ENCODE results near the gene ANKRD30A.
"Not testable (repeated sequence)": the region's sequence is repeated elsewhere in the genome, so short reads cannot be mapped to it uniquely, and the experiment has no call there.

ANKRD30A gene, protein sequence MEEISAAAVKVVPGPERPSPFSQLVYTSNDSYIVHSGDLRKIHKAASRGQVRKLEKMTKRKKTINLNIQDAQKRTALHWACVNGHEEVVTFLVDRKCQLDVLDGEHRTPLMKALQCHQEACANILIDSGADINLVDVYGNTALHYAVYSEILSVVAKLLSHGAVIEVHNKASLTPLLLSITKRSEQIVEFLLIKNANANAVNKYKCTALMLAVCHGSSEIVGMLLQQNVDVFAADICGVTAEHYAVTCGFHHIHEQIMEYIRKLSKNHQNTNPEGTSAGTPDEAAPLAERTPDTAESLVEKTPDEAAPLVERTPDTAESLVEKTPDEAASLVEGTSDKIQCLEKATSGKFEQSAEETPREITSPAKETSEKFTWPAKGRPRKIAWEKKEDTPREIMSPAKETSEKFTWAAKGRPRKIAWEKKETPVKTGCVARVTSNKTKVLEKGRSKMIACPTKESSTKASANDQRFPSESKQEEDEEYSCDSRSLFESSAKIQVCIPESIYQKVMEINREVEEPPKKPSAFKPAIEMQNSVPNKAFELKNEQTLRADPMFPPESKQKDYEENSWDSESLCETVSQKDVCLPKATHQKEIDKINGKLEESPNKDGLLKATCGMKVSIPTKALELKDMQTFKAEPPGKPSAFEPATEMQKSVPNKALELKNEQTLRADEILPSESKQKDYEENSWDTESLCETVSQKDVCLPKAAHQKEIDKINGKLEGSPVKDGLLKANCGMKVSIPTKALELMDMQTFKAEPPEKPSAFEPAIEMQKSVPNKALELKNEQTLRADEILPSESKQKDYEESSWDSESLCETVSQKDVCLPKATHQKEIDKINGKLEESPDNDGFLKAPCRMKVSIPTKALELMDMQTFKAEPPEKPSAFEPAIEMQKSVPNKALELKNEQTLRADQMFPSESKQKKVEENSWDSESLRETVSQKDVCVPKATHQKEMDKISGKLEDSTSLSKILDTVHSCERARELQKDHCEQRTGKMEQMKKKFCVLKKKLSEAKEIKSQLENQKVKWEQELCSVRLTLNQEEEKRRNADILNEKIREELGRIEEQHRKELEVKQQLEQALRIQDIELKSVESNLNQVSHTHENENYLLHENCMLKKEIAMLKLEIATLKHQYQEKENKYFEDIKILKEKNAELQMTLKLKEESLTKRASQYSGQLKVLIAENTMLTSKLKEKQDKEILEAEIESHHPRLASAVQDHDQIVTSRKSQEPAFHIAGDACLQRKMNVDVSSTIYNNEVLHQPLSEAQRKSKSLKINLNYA (N-terminal part only)

DNA sequence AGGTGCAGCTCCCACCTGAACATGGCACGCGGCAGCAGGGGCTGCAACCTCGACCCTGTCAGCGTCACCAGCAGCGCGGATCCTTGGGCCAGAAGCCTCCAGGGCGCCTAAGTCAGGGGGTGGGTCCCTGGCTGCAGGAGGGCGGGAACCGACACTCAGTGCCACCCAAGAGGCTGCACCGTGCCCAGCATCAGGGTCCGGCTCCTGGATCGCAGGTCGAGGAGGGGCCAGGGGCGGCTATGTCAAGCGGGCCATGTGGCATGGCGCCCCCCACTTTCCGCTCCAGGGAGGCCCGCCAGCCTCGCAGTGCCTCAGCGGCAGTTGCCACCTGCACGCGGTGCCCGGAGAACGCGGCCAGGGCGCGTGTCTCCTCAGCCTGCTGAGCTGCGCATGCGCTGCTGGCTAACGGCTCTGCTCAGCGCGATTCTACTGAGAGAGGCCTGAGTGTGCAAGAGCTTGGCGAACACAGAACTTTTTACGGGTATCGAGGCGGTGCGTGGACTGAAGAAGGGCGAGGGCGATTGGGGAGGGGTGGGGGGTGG is at the start of gene ANKRD30A:
Gene ANKRD30A (plus strand): TSS at position 408 of the 542 bp plus-strand sequence. CDS start 190 bp downstream, outside the sequence.
- no peak for DNase-seq (ENCODE audit: low spot score)

DNA sequence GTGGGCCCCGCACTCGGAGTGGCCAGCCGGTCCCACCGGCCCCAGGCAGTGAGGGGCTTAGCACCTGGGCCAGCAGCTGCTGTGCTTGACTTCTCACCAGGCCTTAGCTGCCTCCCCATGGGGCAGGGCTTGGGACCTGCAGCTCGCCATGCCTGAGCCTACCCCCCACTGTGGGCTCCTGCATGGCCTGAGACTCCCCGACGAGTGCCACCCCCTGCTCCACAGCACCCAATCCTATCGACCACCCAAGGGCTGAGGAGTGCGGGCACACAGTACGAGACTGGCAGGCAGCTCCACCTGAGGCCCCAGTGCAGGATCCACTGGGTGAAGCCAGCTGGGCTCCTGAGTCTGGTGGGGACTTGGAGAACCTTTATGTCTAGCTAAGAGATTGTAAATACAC is 49.3 kb upstream of the ANKRD30A start:
- not testable (repeated sequence) for DNase-seq (ENCODE audit: low spot score)

DNA sequence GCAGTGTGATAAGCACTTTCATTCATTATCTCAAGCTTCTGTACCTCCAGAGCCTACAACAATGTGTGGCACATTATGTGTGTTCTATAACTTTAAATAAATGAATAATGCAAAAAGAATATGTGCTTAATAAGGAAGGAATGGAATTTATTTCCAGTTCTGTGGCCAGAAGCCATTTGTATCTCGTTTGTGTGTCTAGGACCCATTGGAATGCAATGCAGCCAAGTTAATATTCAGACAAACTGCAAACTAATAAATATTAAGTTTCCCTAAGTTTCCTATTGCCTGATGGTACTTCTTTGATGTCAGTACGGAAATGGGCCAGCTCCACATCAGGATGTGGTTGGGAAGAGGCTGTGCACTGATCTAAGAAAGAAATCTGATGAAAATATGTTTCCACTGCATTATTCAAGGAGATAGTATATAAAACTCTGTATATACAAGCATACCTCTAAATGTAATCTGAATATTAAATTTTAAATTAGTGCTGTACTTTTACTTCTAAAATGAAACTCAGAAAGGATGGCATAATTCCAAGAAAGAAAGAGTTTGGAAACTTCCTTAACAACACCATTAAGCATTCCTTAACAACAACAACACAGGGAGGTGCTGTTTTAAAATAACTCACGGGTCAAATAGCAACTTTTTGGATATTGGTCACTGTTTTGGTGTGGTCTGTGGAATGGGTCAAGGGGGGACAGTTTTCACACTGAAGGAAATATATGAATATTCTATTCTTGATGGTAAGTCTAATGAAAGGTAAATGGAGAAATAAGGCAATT is 29.4 kb upstream of the ANKRD30A start:
- DNase-seq (ENCODE audit: low spot score): no peak

DNA sequence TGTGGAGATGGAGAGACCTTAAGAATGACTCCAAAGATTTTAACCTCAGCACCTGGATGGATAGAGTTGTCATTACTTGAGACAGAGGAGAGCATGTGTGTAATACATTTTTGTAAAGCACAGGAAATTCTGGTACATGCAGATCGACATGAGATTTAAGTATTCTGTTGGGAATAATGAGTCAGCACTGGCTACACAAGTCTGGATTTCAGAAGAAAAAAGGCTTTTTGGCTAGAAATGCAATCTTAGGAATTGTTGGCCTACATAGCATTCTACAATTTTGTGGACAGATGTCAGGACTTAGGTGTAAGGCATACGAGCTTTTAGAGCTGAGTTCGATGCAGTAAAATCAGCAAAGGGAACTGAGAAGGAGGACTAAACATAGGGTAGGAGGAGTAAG is 24.1 kb upstream of the ANKRD30A start:
- no peak for DNase-seq (ENCODE audit: low spot score)

DNA sequence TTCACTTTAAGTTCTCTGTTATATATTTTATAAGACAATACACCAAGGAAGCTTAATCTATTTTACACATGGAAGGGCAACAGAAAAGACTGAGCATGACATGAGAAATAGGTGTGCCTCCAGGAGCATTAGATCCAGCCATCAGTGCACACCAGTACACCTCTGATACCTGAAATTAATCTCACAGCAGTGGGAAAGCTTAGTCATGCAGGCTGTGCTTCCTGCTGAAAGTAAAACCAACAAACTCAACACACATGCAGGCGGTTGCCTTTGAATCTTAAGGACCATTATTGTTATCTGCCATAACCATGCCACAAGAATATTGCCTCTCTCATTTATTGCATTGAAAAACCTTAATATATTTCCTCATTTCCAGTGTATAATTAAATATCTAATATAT is 16.4 kb upstream of the ANKRD30A start:
- DNase-seq (ENCODE audit: low spot score): no peak

DNA sequence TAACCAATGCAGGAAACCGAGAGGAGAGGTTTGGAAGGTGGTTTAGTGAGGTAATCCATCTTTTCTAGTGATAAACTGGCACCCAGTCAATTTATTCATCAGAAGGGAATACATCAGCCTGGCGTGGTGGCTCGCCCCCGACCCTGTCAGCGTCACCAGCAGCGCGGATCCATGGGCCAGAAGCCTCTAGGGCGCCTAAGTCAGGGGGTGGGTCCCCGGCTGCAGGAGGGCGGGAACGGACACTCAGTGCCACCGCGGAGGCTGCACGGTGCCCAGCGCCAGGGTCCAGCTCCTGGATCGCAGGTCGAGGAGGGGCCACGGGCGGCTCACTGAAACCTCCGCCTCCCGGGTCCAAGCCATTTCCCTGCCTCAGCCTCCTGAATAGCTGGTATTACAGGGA is 866 bp upstream of the ANKRD30A start:
- no peak for DNase-seq (ENCODE audit: low spot score)

DNA sequence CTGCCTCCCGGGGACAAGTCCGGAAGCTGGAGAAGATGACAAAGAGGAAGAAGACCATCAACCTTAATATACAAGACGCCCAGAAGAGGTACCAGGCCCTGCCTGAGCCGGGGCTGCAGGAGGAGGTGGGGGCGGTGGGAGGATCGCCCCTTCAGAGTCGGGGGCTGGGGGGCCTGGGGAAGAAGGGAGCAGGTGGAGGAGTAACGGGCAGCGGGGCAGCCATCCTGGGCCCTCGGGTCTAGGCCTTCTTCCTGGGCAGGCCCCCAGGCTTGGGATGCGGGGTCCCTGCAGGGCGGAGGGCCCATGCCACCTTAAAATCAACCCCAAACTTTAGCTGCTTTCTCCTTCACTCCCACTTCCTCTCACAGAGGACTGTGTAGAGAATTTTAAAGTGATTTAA is 523 bp downstream of the ANKRD30A start:
- no peak for DNase-seq (ENCODE audit: low spot score)

DNA sequence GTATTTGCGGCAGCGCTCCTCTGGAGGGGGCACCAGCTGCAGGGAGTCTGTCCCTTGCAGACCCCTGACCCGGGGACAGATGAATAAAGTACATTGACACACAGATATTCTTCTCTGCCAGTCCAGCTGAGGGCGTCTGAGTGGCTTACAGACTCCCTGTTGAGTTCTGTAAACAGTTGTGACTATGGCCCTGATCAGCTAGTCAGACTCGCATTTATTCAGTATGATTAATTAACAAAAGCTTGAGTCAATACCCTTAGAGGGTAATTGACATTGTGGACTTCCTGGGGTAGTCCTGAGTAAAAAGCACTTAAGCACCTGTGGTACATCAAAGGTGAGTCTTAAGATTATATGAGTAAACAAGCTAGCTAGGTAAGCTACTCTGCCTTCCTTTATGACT is 21.0 kb downstream of the ANKRD30A start:
- DNase-seq (ENCODE audit: low spot score): no peak

DNA sequence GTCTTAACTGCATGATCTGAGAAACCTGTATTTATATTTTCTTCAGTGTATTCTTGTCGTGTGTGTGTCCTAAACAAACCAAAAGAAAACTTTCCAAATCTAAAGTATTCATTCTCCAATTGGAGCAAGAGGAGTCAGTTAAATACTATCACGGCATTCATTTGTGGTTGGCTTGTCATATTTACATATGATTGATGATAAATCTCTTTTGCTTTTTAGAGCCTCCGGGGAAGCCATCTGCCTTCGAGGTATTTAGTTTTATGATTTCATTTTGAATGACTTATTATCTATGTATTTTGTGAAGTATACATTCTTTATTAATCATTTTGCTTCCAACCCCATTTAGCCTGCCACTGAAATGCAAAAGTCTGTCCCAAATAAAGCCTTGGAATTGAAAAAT is 37.0 kb downstream of the ANKRD30A start:
- DNase-seq (ENCODE audit: low spot score): not testable (repeated sequence)

DNA sequence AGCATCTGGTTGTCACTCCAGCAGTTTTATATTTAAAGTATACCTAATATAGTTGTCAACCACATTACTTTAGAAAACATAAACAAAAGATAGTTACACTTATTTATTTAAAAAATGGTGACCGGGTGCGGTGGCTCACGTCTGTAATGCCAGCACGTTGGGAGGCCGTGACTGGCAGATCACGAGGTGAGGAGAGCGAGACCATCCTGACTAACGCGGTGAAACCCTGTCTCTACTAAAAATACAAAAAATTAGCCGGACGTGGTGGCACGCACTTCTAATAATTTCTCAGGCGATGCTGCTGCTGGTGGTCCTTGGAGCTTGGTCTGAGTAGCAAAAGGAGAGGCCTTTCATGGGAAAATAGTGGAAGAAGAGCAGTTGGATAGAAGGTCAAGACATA is 46.5 kb downstream of the ANKRD30A start:
- not testable (repeated sequence) for DNase-seq (ENCODE audit: low spot score)

DNA sequence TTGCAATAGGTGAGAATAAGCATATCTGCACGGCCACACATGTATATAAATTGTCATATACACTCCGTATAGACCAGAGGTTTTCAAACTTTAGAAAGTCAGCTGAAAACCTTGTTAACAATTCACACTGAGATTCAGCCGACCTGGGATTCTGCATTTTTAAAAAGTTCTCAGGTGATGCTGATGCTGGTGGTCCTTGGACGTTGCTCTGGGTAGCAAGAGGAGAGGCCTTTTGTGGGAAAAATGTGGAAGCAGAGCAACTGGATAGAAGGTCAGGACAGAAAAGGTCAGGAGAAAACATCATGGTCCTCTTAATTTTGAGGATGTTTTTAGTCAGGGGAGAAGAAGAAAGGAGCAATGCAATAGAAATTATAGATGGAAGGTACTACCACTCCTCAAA is 52.9 kb downstream of the ANKRD30A start:
- not testable (repeated sequence) for DNase-seq (ENCODE audit: low spot score)

DNA sequence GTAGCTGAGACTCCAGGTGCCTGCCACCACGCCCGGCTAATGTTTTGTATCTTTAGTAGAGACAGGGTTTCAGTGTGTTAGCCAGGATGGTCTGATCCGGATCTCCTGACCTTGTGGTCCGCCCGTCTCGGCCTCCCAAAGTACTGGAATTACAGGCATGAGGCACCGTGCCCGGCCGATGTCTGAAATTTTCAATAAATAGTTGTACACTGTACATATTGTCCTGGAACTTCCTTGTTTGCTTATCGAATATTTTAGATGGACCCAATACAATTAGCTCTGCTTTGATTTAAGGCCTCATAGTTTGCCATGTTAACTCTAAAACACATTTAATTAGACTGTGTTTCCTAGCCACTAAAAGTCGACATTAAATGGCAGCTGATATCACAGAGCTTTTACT is 57.3 kb downstream of the ANKRD30A start:
- not testable (repeated sequence) for DNase-seq (ENCODE audit: low spot score)

DNA sequence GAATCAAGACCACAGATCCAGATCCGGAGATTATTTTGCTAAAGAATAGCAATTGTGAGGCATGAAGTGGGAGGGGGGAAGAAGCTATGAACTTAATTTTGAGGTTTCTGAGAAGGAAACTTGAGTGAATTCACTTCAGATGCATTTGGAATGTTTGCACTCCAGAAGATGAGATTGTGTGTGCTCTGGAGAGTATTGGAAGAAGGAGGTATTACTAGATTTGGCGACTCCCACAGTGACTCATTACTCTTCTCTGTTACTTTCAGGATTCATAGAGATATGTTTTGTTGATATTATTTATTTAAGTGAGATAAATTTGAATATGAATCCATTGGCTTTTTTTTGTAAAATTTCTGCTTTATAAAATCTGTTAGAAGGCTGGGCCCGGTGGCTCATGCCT is 80.7 kb downstream of the ANKRD30A start:
- DNase-seq (ENCODE audit: low spot score): no peak

DNA sequence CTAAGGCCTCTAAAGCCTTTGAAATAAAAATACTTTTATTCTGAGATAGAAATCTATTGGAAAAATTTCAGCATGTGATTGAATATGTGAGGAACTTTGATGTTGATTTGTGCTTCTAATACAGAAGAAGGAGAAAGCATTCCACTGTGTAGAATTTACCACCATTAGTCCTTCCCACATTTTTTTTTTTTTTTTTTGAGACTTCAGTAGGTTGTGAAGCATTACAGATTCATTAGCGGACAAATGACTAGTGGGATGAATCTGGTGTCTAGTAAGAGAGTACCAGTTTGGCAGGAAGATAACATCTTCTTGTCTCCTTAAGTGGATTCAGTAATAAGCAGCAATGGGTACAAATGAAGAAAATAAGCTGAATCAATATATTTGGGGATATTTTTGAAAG is 95.5 kb downstream of the ANKRD30A start:
- DNase-seq (ENCODE audit: low spot score): no peak

DNA sequence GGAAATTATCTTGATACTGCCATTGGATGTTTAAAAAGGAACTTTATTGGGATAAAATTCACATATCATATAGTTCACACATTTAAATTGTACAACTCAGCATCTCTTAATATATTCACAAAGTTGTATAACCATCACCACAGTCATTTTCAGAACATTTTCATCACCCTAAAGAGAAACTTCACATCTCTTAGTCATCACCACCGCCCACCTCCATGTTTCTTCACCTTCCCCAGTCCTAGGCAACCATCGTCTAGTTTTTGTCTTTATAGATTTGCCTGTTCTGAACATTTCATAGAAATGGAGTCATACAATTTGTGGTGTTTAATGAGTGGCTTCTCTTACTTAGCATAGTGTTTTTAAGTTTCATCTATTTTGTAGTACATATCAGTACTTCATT is 96.6 kb downstream of the ANKRD30A start:
- DNase-seq (ENCODE audit: low spot score): no peak

DNA sequence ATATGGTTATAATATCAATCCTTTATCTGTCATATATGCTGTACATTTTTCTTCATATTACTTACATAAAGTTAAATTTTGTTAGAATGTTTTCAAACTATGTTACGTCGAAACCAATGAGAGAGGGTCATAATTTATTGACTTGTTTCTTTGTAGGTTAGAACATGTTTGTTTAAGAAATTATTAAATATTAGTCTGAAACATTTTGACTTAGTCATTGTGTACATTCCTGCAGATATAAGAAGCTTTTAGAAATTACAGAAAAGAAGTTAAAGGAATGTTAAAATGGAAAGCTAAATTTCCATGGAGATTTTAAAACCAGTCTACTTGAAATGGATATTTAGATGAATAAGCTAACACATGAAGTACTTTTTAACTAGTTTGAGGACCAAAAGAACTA is 99.8 kb downstream of the ANKRD30A start:
- DNase-seq (ENCODE audit: low spot score): no peak

DNA sequence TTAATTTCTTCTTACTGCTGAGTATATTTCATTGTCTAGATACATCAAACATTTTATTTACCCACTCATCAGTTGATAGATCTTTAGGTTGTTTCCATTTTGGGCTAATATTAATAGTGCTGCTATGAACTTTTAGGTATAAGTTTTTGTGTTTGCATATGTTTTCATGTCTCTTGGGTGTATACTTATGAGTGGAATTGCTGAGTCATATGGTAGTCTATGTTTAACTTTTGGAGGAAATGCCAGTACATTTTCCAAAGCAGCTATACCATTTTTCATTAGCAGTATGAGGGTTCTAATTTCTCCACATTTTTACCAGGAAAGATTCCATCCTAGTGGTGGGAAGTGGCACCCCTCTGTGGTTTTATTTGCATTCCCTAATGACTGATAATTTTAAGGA is 101.1 kb downstream of the ANKRD30A start:
- DNase-seq (ENCODE audit: low spot score): no peak

DNA sequence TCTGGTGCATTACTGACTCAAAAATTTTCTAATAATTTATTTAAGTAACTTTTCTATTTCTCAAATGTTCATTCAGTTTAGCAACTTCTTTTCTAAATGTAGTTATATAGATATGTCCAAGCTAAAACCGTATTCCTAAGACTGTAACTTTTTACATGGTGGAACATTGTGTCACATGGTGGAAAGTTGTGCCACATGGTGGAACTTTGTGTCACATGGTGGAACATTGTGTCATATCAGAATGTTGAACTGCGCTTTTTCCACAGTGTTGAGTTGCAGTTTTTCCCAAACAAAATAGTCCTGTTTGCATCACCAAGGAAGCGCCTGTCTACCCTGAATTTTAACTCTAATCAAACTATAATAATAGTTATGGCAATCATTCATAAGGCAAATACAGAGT is 109.3 kb downstream of the ANKRD30A start:
- no peak for DNase-seq (ENCODE audit: low spot score)

DNA sequence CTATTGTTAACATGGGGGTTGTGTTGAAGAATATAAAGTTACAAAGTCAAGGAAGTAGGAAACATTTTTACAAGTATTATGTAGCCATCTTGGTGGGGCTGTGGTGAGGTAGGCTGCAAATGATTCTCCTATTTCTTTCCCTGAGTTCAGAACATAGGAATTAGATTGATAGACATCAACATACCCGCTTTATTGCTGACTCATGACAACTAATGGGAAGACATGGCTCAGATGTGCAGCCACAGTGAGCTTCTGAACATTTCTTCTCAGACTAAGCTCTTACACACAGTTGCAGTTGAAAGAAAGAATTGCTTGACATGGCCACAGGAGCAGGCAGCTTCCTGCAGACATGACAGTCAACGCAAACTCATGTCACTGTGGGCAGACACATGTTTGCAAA is 110.7 kb downstream of the ANKRD30A start:
- DNase-seq (ENCODE audit: low spot score): no peak

DNA sequence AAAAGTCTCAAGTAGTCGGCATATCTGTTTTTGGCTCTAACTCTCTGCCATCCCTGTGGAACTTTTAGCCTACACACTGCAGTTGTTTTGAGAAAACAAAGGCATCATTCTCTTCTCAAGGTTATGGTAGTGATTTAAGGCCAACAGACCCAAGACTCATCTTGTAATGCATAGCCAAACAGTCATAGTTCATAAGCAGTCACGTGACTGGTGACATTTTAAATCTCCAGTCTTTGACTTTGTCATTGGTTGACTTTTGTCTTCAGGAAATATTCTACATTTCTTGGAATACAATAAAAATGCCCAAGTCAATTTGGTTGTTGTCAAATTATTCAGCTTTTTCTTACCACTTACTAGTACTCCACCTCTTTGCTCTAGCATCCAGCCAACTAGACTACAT is 114.8 kb downstream of the ANKRD30A start:
- DNase-seq (ENCODE audit: low spot score): no peak

DNA sequence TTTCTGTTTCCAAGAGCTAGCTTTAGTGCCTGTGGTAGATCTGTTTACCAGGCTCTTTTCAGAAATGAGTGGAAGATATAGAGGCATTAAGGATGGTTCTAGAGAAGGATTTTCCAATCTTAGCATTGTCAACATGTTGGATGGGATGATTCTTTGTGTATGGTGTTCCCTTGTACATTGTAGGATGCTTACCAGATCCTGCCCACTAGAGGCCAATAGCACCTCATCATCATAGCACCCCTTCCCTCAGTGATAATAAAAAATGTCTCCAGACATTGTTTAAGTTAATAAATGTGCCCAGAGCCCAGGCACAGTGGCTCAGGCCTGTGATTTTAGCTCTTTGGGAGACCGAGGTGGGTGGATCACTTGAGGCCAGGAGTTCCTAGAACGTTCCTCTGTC is 121.2 kb downstream of the ANKRD30A start:
- DNase-seq (ENCODE audit: low spot score): no peak
